Keratinocyte (primary cell): ENCODE results near the gene TMEM97.

Source experiments
- EZH2 ChIP-seq: IDR thresholded peaks from one replicate; pipeline ENCODE4 v1.6.1; 2012; ENCODE audit warnings: inconsistent platforms, mild to moderate bottlenecking, low read length, moderate library complexity
- TF ChIP-seq, protein P1 (sequence below), 3 experiments: IDR thresholded peaks in 1 of 3; conservative IDR thresholded peaks in 1 of 3; optimal IDR thresholded peaks in 1 of 3; 2 replicates in 2 of 3; 3 replicates in 1 of 3; pipeline versions ENCODE3 to v1.5.1; 2011; ENCODE audit warnings: low read length in 3 of 3, mild to moderate bottlenecking in 3 of 3, moderate library complexity in 2 of 3, control low read depth in 1 of 3, inconsistent platforms in 1 of 3; ENCODE audit not compliant: insufficient read depth in 2 of 3; ENCODE audit errors: extremely low read depth in 1 of 3

DNA sequence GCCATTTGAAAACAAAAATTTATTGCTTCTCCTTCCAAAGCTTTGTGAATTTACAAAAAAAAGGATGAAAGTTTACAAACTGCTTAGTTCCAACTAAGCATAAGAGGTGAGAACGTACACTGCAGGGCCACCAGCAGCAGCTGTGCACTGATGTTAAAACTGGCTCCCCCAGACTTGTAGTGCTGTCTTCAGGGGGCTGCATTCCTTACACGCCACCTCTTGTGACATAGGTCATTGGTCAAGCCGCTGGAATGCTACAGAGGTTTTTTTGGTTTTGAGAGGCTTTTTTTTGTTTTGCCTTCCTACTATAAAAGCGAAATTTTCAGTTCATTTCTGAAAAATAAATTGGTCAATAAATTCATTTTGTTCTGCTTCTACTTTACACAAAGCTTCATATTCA is 9.3 kb downstream of the TMEM97 start:
- TF ChIP-seq EZH2: no peak
- TF ChIP-seq, protein P1, sequence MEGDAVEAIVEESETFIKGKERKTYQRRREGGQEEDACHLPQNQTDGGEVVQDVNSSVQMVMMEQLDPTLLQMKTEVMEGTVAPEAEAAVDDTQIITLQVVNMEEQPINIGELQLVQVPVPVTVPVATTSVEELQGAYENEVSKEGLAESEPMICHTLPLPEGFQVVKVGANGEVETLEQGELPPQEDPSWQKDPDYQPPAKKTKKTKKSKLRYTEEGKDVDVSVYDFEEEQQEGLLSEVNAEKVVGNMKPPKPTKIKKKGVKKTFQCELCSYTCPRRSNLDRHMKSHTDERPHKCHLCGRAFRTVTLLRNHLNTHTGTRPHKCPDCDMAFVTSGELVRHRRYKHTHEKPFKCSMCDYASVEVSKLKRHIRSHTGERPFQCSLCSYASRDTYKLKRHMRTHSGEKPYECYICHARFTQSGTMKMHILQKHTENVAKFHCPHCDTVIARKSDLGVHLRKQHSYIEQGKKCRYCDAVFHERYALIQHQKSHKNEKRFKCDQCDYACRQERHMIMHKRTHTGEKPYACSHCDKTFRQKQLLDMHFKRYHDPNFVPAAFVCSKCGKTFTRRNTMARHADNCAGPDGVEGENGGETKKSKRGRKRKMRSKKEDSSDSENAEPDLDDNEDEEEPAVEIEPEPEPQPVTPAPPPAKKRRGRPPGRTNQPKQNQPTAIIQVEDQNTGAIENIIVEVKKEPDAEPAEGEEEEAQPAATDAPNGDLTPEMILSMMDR (optimal IDR thresholded peaks at IDR 0.05 in 1 of 3, IDR thresholded peaks at IDR 0.05 in 1 of 3, conservative IDR thresholded peaks at IDR 0.05 in 1 of 3; ENCODE audit: extremely low read depth in 1 of 3, insufficient read depth in 2 of 3, low read length in 3 of 3): no peak
